ENCODE data around the gene FCRL5. TPM values are rescaled to one million over a fixed set of nuclear protein-coding genes. Genes with fewer than 3 reads are reported as not detected.

FCRL5 gene
- total RNA-seq, 1 donor from 2014 or later, result not detected

GRCh38 chr1:157585984-157586383 is 33.7 kb upstream of the FCRL5 start:
- Histone ChIP-seq H3K9me3 (no peaks in the 10 kb centered on the region), H3K4me1 (no peaks in the 10 kb centered on the region), H3K27ac (no peak overlapping the region), H3K36me3 (no peaks in the 10 kb centered on the region), H3K27me3 (no peaks in the 10 kb centered on the region), H3K4me3 (no peak overlapping the region)
- TF ChIP-seq, protein P1, sequence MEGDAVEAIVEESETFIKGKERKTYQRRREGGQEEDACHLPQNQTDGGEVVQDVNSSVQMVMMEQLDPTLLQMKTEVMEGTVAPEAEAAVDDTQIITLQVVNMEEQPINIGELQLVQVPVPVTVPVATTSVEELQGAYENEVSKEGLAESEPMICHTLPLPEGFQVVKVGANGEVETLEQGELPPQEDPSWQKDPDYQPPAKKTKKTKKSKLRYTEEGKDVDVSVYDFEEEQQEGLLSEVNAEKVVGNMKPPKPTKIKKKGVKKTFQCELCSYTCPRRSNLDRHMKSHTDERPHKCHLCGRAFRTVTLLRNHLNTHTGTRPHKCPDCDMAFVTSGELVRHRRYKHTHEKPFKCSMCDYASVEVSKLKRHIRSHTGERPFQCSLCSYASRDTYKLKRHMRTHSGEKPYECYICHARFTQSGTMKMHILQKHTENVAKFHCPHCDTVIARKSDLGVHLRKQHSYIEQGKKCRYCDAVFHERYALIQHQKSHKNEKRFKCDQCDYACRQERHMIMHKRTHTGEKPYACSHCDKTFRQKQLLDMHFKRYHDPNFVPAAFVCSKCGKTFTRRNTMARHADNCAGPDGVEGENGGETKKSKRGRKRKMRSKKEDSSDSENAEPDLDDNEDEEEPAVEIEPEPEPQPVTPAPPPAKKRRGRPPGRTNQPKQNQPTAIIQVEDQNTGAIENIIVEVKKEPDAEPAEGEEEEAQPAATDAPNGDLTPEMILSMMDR (IDR thresholded peaks at IDR 0.05), result no peak
- intact Hi-C loops (cut with DNase I), result loop anchor here (10.0 kb wide), 1 partner anchor 539 kb away; a partner anchor contains a TSS
- no peak for DNase-seq (ENCODE audit: low spot score in 2 of 2)

- H3K4me3 ChIP-seq, result no peak overlapping the region
- no peaks in the 10 kb centered on the region for H3K9me3 ChIP-seq
- intact Hi-C loops (cut with DNase I), result loop anchor here (10.0 kb wide), 1 partner anchor 540 kb away; a partner anchor contains a TSS
- no peaks in the 10 kb centered on the region for H3K27me3 ChIP-seq
- no peaks in the 10 kb centered on the region for H3K36me3 ChIP-seq
- DNase-seq (ENCODE audit: low spot score in 2 of 2), result no peak
- H3K27ac ChIP-seq, result no peak overlapping the region
- no peaks in the 10 kb centered on the region for H3K4me1 ChIP-seq
- TF ChIP-seq, protein P1 (IDR thresholded peaks at IDR 0.05), result no peak
Observed at GRCh38 chr1:157584503-157584902, 32.2 kb upstream of the FCRL5 start.

- Histone ChIP-seq H3K4me3 (no peak overlapping the region), H3K9me3 (no peaks in the 10 kb centered on the region), H3K27ac (no peak overlapping the region), H3K27me3 (no peaks in the 10 kb centered on the region), H3K36me3 (no peaks in the 10 kb centered on the region), H3K4me1 (no peaks in the 10 kb centered on the region)
- intact Hi-C loops (cut with DNase I), result loop anchor here (10.0 kb wide), 1 partner anchor 544 kb away; a partner anchor contains a TSS
- TF ChIP-seq, protein P1 (IDR thresholded peaks at IDR 0.05), result no peak
- DNase-seq (ENCODE audit: low spot score in 2 of 2), result no peak
Observed at GRCh38 chr1:157580828-157581210, 28.5 kb upstream of the FCRL5 start.

DNA sequence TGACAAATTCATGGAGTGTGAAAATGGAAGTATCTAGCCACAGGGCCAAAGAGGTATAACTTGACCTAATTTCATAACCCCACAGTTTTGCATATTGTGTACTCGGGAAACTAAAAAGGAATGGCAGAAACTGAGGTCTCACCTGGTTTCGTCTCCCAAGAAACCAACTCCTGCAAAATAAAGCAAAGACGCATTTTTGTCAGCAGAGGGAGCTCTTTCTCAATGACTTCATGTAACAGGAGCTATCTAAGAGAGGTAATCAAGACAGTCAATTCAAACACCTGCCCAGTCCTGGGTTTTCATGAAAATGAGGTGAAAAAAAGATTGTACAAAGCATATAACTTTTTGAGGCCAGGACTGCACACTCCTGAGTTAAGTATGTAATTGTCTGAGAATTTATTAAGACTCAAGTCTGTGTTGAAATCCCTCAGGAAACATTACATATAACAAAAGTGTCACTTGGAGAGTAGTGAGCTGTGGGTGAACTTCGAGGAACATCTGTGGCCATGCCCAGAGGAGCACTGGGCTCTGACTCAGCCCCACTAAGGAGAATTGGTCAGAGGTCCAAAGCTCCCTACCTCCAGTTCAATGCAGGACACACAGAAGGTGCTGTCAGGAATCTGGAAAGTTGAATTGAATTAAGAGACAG is 28.0 kb upstream of the FCRL5 start:
- Histone ChIP-seq H3K4me1 (no peaks in the 10 kb centered on the region), H3K27ac (no peak overlapping the region), H3K4me3 (no peak overlapping the region), H3K36me3 (no peaks in the 10 kb centered on the region), H3K9me3 (no peaks in the 10 kb centered on the region), H3K27me3 (no peaks in the 10 kb centered on the region)
- DNase-seq (ENCODE audit: low spot score in 2 of 2), result no peak
- TF ChIP-seq, protein P1 (IDR thresholded peaks at IDR 0.05), result peak; percentile 27 to 59 (median 37)
- intact Hi-C loops (cut with DNase I), result loop anchor here (10.0 kb wide), 1 partner anchor 544 kb away; a partner anchor contains a TSS

DNA sequence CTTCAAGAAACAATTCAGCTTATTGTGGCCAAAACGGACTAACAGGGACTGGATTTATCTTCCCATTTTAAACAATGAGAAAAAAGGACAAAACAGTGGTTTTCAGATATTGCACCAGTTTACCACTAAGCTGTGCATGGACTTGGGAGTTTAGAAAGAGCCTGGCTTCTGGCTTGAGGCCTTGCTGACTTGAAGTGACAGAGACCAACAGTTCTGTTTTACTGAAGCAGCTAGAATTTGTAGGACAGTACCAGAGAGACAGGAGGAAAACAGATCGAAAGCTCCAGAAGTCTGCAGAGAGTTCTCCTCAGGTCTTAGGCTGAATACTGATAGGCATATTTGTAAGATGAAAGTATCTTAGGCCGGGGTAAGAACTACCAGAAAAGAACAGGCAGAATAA is 25.1 kb upstream of the FCRL5 start:
- TF ChIP-seq, protein P1 (IDR thresholded peaks at IDR 0.05), result no peak
- Histone ChIP-seq H3K9me3 (no peaks in the 10 kb centered on the region), H3K36me3 (no peaks in the 10 kb centered on the region), H3K4me1 (no peaks in the 10 kb centered on the region), H3K27me3 (no peaks in the 10 kb centered on the region), H3K27ac (no peak overlapping the region), H3K4me3 (no peak overlapping the region)
- no peak for DNase-seq (ENCODE audit: low spot score in 2 of 2)
- intact Hi-C loops (cut with DNase I), result no loop called here

Data from ascending aorta (tissue), 2 donors.